Right lung (tissue), 5 donors: Measurements from ENCODE around the gene CPE. TPM values are rescaled to one million over a fixed set of nuclear protein-coding genes. Genes with fewer than 3 reads are reported as not detected.
"Not testable (repeated sequence)": the region's sequence is repeated elsewhere in the genome, so short reads cannot be mapped to it uniquely, and the experiment has no call there.

Experiments
- DNase-seq, 2 donors: peaks; one replicate each; pipeline ENCODE4 v3.0.0-alpha.2; 2013
- polyA plus RNA-seq, 5 donors: library from polyadenylated mRNA; unstranded; fragments of 120-200 nt; gene quantifications; one replicate each; pipeline versions ENCODE4 v1.2.1 to v1.2.3, GENCODE V29; 2013; ENCODE audit warnings: inconsistent platforms in 1 of 5, low replicate concordance in 1 of 5; ENCODE audit not compliant: insufficient read length in 5 of 5, insufficient read depth in 1 of 5

Gene CPE
- polyA plus RNA-seq, 5 donors, result 154 to 215 (median 194) TPM

DNA sequence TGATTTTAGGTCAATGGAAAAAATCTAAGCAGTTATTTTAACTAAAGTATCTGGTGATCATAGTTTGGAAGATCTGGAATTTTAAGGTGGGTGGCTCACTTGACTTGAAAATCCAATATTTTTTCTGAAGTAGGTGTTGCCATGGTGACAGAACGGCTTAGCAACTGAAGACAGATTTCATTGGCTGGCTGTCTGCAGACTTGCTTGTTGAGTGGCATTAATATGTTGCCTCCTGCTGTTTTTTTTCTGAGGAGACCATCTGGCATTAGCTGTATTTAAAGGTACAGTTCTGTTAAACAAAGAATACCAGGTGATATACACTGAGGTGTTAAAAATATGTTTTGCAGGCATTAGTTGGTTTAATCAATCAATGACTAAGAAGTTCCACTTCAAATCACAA, 19.8 kb downstream of the CPE start:
- DNase-seq, result peak in 1 of 2 donors; percentile 22

GRCh38 chr4:165402375-165402774, 23.6 kb downstream of the CPE start:
- DNase-seq, result no peak

DNA sequence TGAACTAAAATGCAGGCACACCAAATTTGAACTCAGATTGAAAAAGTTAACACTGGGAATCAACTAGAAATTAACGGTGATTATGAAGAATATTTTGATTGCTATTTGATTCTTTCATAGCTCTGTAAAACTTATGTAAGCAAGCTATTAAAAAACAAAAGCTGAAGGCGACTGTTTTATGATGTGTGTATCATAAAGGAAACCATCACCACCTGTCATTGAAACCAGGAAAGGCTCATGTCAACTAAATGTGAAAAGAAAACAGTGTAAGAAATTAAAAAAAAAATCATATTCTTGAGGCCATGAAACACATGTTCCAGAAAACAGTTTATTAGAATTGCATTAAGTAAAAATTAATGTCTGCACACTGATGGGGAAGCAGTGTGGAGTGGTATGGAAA, 24.2 kb downstream of the CPE start:
- no peak for DNase-seq

GRCh38 chr4:165403637-165404036, 24.8 kb downstream of the CPE start:
- no peak for DNase-seq

DNA sequence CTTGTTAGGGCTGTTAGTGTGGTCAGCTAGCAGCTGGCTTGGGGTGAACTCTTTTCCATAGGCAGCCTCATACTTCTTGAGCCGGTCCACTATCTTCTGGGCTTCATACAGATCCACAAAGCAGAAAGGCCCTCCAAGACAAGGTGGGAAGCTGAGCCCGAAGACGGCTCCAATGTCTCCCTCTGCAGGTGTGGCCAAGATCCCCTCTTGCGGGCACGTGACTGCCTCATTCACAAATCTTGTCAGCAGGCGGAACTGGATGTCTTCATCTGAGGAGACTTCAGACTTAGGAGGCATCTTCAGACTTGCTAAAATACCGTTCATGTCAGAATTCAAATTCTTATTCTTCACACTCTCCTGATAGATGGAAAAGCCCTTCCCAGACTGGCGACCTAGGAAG, 25.3 kb downstream of the CPE start:
- DNase-seq, result no peak

GRCh38 chr4:165404696-165405095, 25.9 kb downstream of the CPE start:
- no peak for DNase-seq

DNA sequence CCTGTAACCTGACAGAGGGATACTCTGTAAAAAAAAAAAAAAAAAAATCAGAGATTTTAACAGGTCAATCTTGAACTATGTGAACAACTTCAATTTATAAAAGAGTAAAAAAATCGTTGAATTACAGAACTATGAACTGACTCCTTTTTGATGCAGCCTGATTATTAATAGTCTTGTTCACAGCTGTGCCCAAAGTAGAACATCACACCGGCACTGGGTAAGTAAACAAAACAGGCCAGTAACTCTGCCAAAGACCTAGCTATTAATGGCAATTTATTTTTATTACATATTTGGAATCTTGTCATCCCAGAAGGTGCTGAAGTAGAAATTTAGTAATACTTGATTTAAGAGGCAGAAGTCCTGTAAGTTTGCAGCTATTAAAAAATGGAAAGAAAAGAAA, 31.4 kb downstream of the CPE start:
- DNase-seq, result no peak

- no peak for DNase-seq
These were observed 37.1 kb downstream of the CPE start for GRCh38 chr4:165415910-165416309.

GRCh38 chr4:165418073-165418472, 39.3 kb downstream of the CPE start:
- DNase-seq, result no peak

DNA sequence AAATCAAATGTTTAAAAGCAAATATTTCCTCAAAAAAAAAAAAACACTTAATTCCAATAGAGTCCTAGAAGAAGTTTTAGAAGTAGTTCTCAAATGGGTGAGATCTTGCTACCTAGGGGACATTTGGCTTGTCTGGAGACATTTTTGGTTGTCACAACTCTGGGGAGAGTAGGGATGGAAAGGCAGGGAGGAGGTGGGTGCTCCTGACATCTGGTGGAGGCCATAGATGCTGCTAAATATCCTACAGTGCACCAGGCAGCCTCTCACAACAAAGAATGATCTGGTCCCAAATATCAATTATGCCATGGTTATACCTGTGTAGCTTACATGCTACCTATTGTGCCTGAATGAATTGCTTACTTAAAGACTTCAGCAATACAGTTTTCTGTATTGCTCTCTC, 46.8 kb downstream of the CPE start:
- DNase-seq, result no peak

DNA sequence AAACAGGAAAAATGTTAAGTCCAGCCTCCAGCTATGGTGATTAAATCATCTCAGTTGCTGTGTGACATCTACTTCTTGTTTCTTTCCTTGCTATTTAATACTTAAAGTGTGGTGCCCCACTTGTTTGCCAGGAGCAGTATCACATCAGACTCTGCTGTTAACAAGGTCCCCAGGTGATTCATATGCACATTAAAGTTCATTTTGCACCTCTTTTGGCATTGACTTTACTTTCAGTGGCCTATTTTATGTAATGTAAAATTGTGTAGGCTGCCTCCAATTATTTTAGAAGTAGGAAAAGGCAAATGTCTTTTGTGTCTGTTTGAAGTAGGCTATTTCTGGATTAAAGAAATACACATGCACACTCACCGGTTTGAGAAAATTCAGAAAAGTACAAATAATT, 47.5 kb downstream of the CPE start:
- DNase-seq, result no peak

DNA sequence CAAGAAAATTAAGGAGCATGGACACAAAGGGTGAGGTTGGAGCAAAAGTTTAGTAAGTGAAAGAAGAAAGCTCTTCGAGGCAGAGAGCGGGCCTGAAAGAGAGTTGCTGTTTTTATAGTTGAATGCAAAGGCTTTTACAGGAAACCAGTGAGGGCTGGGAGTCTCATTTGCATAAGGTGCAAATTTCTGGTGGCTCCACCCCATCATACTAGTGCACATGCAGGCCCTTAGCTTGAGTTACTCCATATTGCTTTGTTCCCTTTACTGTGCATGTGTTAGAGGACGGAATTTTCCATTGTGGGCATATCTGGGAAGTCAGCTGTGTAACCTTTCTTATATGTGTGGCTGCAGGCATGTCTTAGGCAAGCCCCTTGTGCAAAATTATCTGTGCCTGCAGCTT, 48.0 kb downstream of the CPE start:
- no peak for DNase-seq

GRCh38 chr4:165428957-165429356, 50.1 kb downstream of the CPE start:
- DNase-seq, result no peak

DNA sequence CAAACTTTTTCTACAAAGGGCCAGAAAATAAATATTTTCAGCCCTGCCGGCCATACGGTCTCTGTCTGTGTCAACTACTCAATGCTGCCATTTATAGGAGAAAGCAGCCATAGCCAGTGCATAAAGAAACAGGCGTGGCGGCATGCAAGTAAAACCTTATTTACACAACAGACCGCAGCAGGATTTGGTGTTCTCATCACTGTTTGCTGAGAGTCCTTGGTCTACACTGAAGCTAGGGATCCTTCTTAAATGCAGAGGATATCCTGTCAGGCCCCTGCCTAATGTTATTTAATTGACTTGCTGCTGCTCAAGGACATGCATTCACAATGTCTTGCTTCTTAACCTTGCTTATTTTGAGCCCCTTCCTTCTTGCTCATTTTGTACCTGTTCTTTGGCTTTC, 54.7 kb downstream of the CPE start:
- no peak for DNase-seq

DNA sequence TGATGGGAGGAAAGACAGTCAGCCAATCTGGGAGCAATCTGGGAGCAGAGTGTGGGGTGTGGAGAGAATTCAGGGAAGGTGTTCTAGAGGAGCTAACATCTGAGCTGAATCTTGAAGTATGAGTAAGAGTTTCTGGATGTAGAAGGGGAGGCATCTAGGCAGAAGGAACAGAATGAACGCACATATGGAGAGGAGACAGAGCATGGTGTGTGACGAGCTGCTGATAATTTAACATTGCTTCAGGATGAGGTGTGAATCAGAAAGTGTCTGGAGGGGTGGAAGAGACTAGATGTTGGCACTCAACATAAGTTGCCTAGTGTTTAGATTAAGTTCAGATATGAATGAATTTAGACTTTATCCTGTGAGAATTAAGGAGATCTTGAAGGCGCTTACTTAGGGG, 58.9 kb downstream of the CPE start:
- DNase-seq, result no peak

- DNase-seq, result no peak
These were observed 60.5 kb downstream of the CPE start for GRCh38 chr4:165439344-165439743.

DNA sequence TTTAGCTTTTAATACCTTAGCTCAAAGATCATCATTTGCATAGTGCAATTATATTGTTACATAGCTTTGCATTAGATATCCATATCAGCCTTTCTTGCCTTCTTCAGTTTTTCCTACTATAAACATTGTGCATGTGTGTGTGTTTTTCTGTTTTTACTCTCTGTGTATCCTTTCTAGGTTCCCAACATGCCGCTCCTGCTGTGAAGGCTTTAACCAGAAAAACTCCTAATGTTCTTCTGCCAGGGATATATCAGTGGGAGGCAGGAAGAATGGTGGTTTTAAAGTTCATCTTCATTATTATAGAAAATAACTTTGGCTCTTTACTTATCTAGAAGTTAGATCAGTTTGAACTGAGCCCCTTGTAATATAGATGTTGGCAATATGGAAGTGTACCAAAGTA, 61.2 kb downstream of the CPE start:
- no peak for DNase-seq

GRCh38 chr4:165440415-165441158, 61.8 kb downstream of the CPE start:
- DNase-seq, result peak; percentile 20 to 32

GRCh38 chr4:165443276-165443675, 64.5 kb downstream of the CPE start:
- no peak for DNase-seq

DNA sequence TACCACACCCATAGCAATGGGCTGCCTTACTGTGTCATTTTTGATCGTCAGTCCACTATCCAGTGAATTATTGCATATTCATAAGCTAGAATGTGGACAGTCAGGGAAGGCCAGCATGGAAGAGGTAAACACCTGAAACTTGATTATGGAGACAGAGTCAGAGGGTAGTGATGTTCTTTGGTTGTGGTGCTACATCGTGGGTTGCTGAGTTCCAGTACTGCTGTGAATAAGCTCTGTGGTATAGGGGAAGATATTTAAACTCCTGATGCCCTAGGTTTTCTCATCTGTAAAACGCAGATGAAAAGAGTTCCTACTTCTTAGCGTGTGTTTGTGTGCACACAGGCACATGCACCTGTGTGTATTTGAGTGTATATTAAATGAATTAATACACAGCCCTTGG, 69.9 kb downstream of the CPE start:
- no peak for DNase-seq

GRCh38 chr4:165449333-165449732, 70.5 kb downstream of the CPE start:
- DNase-seq, result no peak

GRCh38 chr4:165450871-165451270, 72.1 kb downstream of the CPE start:
- DNase-seq, result no peak

GRCh38 chr4:165453140-165453539, 74.3 kb downstream of the CPE start:
- DNase-seq, result not testable (repeated sequence)

- no peak for DNase-seq
These were observed 75.6 kb downstream of the CPE start for GRCh38 chr4:165454426-165454825.
